EL (cell line): ENCODE measurements around the gene CDC45.
A peak's percentile ranks its signal among the peaks of the same experiment; 100 is the strongest.

ENCODE experiments used
- DNase-seq: peaks from one replicate; pipeline ENCODE4 v3.0.0-alpha.2; 2016

CDC45 gene

DNA sequence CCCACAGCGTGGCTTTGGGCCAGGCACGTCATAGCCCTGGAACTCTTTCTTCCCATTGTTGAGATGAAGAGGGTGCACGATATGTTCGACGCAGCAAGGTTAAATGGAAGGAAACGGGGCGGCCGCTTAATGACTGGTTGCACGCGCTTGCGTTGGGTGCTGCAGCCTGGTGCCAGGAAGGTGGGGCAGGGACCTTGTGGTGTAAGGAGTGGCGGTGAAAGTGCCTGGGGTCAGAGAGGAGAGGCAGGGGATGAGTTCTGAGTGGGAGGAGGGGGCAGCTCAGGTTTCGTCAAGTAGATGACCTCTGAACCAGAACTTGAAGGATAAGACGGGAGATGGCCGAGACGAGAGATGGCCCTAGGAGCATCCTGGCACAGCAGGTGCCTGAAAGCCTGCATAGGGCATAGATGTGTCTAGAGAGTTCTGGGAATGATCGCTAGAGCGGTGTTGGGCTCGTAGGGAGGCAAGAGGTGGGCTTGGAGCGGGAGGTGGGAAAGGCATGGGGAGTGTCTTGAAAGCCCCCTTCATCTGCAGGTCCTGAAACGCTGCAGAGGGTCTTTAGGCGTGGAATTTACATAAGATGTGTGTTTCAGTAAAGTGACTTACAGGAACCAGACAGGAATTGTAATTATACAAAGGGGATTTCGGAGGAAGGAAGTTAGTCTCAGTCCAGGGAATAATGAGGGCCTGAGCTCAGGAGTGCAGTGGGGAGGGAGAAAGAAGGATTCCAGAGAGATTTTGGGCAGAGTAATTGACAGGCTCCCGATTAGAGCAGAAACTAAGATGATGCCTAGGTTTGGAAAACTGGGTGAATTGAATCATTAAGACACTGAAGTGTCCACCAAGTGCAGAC, 87.7 kb downstream of the CDC45 start:
- no peak for DNase-seq

DNA sequence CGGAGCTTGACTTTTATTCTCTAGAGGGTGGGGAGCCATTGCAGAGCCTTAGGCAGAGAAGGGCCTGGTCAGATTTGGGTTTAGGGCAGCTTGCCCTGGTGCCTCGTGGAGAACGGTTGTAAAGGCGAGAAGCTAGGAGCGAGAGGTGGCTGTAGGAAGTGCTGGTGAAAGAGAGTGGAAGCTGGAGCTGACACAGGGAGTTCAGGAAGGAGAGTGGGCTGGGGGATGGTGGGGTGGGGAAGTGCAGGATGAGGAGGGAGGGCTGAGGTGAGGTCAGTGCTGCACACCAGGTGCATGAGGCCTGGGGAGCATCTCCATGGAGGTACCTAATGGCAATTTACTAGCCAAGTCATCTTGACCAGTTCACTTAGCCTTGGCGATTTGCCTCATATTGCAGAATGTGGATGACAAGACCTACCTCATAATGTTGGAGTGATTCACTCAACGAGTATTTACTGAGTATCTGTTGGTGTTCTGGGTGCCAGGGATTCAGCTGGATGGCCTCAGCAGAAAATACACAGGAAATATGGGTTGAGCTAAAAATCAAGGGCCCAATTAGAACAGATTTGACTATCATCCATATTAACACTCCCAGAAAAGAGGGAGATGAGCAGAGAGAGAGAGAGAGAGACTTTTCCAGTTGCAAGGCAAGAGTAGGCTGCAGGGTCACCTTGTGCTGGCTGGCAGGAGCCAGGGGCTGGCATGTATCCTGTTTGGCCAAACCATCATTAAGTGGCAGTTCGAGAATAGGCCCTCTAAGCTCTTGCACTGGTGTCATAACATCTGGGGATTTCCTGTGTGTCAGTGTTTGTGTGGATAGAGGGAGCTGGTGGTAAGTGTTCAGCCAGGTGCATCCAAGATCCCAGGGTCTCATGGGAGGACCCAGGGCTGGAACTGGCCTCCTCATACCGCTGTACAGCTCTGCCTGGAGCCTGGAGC, 88.9 kb downstream of the CDC45 start:
- DNase-seq: peak; percentile 94

DNA sequence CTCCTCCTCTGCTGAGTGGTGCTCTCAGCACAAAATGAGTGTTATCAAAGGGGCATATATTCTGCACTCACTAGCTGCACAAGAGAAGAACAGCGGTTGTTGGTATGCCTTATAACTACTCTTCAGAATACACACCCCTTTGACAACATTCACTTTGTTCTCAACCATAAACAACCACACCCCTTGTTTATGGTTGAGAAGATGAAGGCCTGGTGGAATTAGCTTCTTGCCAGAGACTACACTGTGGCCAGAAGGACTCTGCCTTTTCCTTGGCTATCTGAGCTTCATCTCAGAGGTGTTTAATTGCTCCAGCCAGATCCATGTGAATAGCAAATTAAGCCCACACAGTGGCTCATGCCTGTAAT, 89.5 kb downstream of the CDC45 start:
- no peak for DNase-seq

DNA sequence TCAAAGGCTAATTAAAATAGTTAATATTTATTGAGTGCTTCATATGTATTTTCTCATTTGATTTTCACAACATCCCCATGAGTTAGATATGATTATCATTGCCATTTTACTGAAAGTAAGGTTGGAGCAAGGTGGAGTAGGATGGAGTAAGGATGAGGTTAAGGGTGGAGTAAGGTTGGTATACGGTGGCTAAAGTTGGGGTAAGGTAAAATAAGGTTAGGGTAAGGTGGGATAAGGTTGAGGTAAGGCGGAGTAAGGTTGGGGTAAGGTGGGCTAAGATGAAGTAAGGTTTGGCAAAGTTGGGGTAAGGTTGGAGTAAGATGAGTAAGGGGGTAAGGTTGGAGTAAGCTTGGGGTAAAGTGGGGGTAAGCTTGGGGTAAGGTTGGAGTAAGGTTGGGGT, 90.3 kb downstream of the CDC45 start:
- DNase-seq: no peak
